Progenitor cell of endocrine pancreas (in vitro differentiated cells): ENCODE measurements around the gene TAF1B. TPM values are rescaled to one million over a fixed set of nuclear protein-coding genes. Genes with fewer than 3 reads are reported as not detected.
A peak's percentile ranks its signal among the peaks of the same experiment; 100 is the strongest.

Source experiments
- DNase-seq: peaks from one replicate; pipeline ENCODE4 v3.0.0; 2021; ENCODE audit warnings: low spot score; ENCODE audit not compliant: unreplicated experiment
- H3K27ac Mint-ChIP-seq: 2 replicates; pipeline ENCODE4 v1.8.0; 2021; ENCODE audit warnings: mild to moderate bottlenecking, moderate library complexity, mixed read lengths
- H3K27me3 Mint-ChIP-seq: 2 replicates; pipeline ENCODE4 v1.8.0; 2021; ENCODE audit warnings: mixed read lengths
- H3K36me3 Mint-ChIP-seq: 2 replicates; pipeline ENCODE4 v1.8.0; 2022; ENCODE audit warnings: mixed read lengths; ENCODE audit not compliant: insufficient read depth
- H3K4me1 Mint-ChIP-seq: 2 replicates; pipeline ENCODE4 v1.8.0; 2021; ENCODE audit warnings: low read depth, mixed read lengths
- H3K4me3 Mint-ChIP-seq: 2 replicates; pipeline ENCODE4 v1.8.0; 2021; ENCODE audit warnings: low read depth, mild to moderate bottlenecking, moderate library complexity, mixed read lengths
- H3K9me3 Mint-ChIP-seq: 2 replicates; pipeline ENCODE4 v1.8.0; 2021; ENCODE audit warnings: low read depth, mixed read lengths
- CTCF ChIP-seq: fragments of 200-600 bp; sonication (generic); IDR thresholded peaks from one replicate; pipeline ENCODE4 v1.5.0; 2021; ENCODE audit warnings: antibody characterized with exemption, mild to moderate bottlenecking; ENCODE audit not compliant: unreplicated experiment
- total RNA-seq: library from RNA; stranded (reverse); gene quantifications from 2 replicates; pipeline ENCODE4 v1.2.1, GENCODE V29; 2021

The TAF1B gene
- total RNA-seq, 1 donor from 2014 or later, result 30.5 TPM

GRCh38 chr2:9972621-9973479 lies 129.6 kb downstream of the TAF1B start:
- no peak for DNase-seq

GRCh38 chr2:9973690-9974089 lies 130.4 kb downstream of the TAF1B start:
- TF ChIP-seq CTCF, result no peak
- Mint-ChIP-seq H3K27ac (no peak overlapping the region), H3K9me3 (no peaks in the 10 kb centered on the region), H3K4me3 (no peak overlapping the region), H3K27me3 (no peaks in the 10 kb centered on the region), H3K4me1 (peaks cover 17% of the 10 kb centered on the region), H3K36me3 (peaks cover 26% of the 10 kb centered on the region)
- no peak for DNase-seq

More at GRCh38 chr2:9972621-9973479, 129.6 kb downstream of the TAF1B start:
- peaks cover 23% of the 10 kb centered on the region for H3K36me3 Mint-ChIP-seq
- H3K27ac Mint-ChIP-seq, result peak overlapping the region; percentile 62
- H3K27me3 Mint-ChIP-seq, result no peaks in the 10 kb centered on the region
- H3K9me3 Mint-ChIP-seq, result no peaks in the 10 kb centered on the region
- no peak overlapping the region for H3K4me3 Mint-ChIP-seq
- H3K4me1 Mint-ChIP-seq, result peaks cover 17% of the 10 kb centered on the region
- no peak for TF ChIP-seq CTCF

GRCh38 chr2:9974343-9974742 lies 131.1 kb downstream of the TAF1B start:
- DNase-seq, result no peak
- Mint-ChIP-seq H3K27me3 (no peaks in the 10 kb centered on the region), H3K4me3 (no peak overlapping the region), H3K27ac (no peak overlapping the region), H3K9me3 (no peaks in the 10 kb centered on the region), H3K36me3 (peaks cover 21% of the 10 kb centered on the region), H3K4me1 (peaks cover 15% of the 10 kb centered on the region)
- no peak for TF ChIP-seq CTCF

GRCh38 chr2:9975328-9975727 lies 132.1 kb downstream of the TAF1B start:
- TF ChIP-seq CTCF, result no peak
- no peak for DNase-seq
- Mint-ChIP-seq H3K27me3 (no peaks in the 10 kb centered on the region), H3K36me3 (peaks cover 21% of the 10 kb centered on the region), H3K4me1 (peaks cover 15% of the 10 kb centered on the region), H3K9me3 (no peaks in the 10 kb centered on the region), H3K27ac (no peak overlapping the region), H3K4me3 (no peak overlapping the region)

GRCh38 chr2:9975805-9976447 lies 132.7 kb downstream of the TAF1B start:
- Mint-ChIP-seq H3K36me3 (peaks cover 22% of the 10 kb centered on the region), H3K27ac (no peak overlapping the region), H3K4me3 (no peak overlapping the region), H3K9me3 (no peaks in the 10 kb centered on the region), H3K4me1 (peaks cover 15% of the 10 kb centered on the region), H3K27me3 (no peaks in the 10 kb centered on the region)
- no peak for TF ChIP-seq CTCF
- no peak for DNase-seq
